ENCODE results near the gene ZBTB8OS. TPM values are rescaled to one million over a fixed set of nuclear protein-coding genes. Genes with fewer than 3 reads are reported as not detected.

The ZBTB8OS gene
- total and polyA plus RNA-seq, 9 of the 15 experiments (the other 6 are each of a cell fraction or from before 2014, with no cell fraction given): 54.8 to 230 (median 107) TPM

GRCh38 chr1:32650248-32650751 is at the start of gene ZBTB8OS (continued):
- TF ChIP-seq, protein P1, sequence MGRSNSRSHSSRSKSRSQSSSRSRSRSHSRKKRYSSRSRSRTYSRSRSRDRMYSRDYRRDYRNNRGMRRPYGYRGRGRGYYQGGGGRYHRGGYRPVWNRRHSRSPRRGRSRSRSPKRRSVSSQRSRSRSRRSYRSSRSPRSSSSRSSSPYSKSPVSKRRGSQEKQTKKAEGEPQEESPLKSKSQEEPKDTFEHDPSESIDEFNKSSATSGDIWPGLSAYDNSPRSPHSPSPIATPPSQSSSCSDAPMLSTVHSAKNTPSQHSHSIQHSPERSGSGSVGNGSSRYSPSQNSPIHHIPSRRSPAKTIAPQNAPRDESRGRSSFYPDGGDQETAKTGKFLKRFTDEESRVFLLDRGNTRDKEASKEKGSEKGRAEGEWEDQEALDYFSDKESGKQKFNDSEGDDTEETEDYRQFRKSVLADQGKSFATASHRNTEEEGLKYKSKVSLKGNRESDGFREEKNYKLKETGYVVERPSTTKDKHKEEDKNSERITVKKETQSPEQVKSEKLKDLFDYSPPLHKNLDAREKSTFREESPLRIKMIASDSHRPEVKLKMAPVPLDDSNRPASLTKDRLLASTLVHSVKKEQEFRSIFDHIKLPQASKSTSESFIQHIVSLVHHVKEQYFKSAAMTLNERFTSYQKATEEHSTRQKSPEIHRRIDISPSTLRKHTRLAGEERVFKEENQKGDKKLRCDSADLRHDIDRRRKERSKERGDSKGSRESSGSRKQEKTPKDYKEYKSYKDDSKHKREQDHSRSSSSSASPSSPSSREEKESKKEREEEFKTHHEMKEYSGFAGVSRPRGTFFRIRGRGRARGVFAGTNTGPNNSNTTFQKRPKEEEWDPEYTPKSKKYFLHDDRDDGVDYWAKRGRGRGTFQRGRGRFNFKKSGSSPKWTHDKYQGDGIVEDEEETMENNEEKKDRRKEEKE (IDR thresholded peaks at IDR 0.05; ENCODE audit: borderline replicate concordance in 1 of 2, control insufficient read depth in 1 of 2, low read depth in 2 of 2, low read length in 1 of 2): no peak
- no peak for TF ChIP-seq ZC3H4 (CRISPR knock-in tag; IDR thresholded peaks at IDR 0.05; ENCODE audit: borderline replicate concordance)
- TF ChIP-seq GABPA (tag; conservative IDR thresholded peaks at IDR 0.05; ENCODE audit: low read depth): peak; percentile 99
- TF ChIP-seq NCOR1 (IDR thresholded peaks at IDR 0.05): 0 out of 2 replicates have a peak, but pooled peaks have one; percentile 46
- TF ChIP-seq IRF2 (CRISPR knock-in tag; IDR thresholded peaks at IDR 0.05): no peak
- no peak for TF ChIP-seq FOXJ2 (tag; IDR thresholded peaks at IDR 0.05)
- TF ChIP-seq MECOM (CRISPR knock-in tag; IDR thresholded peaks at IDR 0.05): no peak
- TF ChIP-seq YBX1 (IDR thresholded peaks at IDR 0.05): no peak
- TF ChIP-seq KAT7 (CRISPR knock-in tag; IDR thresholded peaks at IDR 0.05; ENCODE audit: borderline replicate concordance): 0 out of 2 replicates have a peak, but pooled peaks have one; percentile 84
- TF ChIP-seq, protein P2, sequence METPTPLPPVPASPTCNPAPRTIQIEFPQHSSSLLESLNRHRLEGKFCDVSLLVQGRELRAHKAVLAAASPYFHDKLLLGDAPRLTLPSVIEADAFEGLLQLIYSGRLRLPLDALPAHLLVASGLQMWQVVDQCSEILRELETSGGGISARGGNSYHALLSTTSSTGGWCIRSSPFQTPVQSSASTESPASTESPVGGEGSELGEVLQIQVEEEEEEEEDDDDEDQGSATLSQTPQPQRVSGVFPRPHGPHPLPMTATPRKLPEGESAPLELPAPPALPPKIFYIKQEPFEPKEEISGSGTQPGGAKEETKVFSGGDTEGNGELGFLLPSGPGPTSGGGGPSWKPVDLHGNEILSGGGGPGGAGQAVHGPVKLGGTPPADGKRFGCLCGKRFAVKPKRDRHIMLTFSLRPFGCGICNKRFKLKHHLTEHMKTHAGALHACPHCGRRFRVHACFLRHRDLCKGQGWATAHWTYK (CRISPR knock-in tag; IDR thresholded peaks at IDR 0.05): no peak
- TF ChIP-seq BCOR (IDR thresholded peaks at IDR 0.05): peak; percentile 8; the same call in 1 of the 2 replicates
- TF ChIP-seq, protein P3, sequence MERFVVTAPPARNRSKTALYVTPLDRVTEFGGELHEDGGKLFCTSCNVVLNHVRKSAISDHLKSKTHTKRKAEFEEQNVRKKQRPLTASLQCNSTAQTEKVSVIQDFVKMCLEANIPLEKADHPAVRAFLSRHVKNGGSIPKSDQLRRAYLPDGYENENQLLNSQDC (CRISPR knock-in tag; IDR thresholded peaks at IDR 0.05): no peak
- TF ChIP-seq GATAD2A (IDR thresholded peaks at IDR 0.05): no peak
- peak; percentile 58 to 88 (median 79) for TF ChIP-seq YY1 (IDR thresholded peaks at IDR 0.05; ENCODE audit: borderline replicate concordance in 1 of 3, control insufficient read depth in 1 of 3, extremely low read depth in 1 of 3, insufficient read depth in 3 of 3, insufficient read length in 1 of 3, insufficient replicate concordance in 2 of 3, low read depth in 1 of 3, low read length in 2 of 3)
- no peak for TF ChIP-seq ZNF584 (CRISPR knock-in tag; IDR thresholded peaks at IDR 0.05; ENCODE audit: low read depth)
- TF ChIP-seq, protein P4, sequence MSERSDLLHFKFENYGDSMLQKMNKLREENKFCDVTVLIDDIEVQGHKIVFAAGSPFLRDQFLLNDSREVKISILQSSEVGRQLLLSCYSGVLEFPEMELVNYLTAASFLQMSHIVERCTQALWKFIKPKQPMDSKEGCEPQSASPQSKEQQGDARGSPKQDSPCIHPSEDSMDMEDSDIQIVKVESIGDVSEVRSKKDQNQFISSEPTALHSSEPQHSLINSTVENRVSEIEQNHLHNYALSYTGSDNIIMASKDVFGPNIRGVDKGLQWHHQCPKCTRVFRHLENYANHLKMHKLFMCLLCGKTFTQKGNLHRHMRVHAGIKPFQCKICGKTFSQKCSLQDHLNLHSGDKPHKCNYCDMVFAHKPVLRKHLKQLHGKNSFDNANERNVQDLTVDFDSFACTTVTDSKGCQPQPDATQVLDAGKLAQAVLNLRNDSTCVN (CRISPR knock-in tag; IDR thresholded peaks at IDR 0.05): no peak
- no peak for TF ChIP-seq DDX20 (tag; IDR thresholded peaks at IDR 0.05; ENCODE audit: low read depth)
- TF ChIP-seq NEUROD1 (IDR thresholded peaks at IDR 0.05; ENCODE audit: borderline replicate concordance, low read depth, low read length, partially characterized antibody): peak; percentile 87
- TF ChIP-seq MCM3 (IDR thresholded peaks at IDR 0.05): no peak
- no peak for TF ChIP-seq ZNF398 (CRISPR knock-in tag; IDR thresholded peaks at IDR 0.05)
- TF ChIP-seq RB1 (IDR thresholded peaks at IDR 0.05; ENCODE audit: low read depth): peak; percentile 26; the same call in 1 of the 2 replicates
